Activated CD8-positive, alpha-beta T cell treated with anti-CD3 and anti-CD28 coated beads, Interleukin-2, amount 10 ng/mL, durations not matched to agents 7 days and 5 days (primary cell): ENCODE measurements around the gene ADK. TPM values are rescaled to one million over a fixed set of nuclear protein-coding genes. Genes with fewer than 3 reads are reported as not detected.

Source experiments
- ATAC-seq: fragments of 150-1000 bp; cut with Tn5 transposase; one replicate; pipeline ENCODE4 v1.10.0; 2021; ENCODE audit warnings: moderate library complexity
- CTCF ChIA-PET: fragments of 350-600 bp; sonication (Branson Sonifier 250); formaldehyde crosslinking; loops from one replicate; lab custom pipeline; 2021; ENCODE audit warnings: antibody characterized with exemption; lab: Charles Lee
- POLR2A ChIA-PET: fragments of 350-600 bp; sonication (Branson Sonifier 250); formaldehyde crosslinking; loops from one replicate; lab custom pipeline; 2021; ENCODE audit warnings: antibody characterized with exemption; lab: Charles Lee
- DNase-seq: peaks from one replicate; pipeline ENCODE4 v3.0.0-alpha.2; 2020
- H3K27ac Mint-ChIP-seq: one replicate; pipeline ENCODE4 v1.8.0; 2021; ENCODE audit warnings: mild to moderate bottlenecking, mixed read lengths
- H3K27me3 Mint-ChIP-seq: one replicate; pipeline ENCODE4 v1.8.0; 2021; ENCODE audit warnings: low read depth, mixed read lengths
- H3K36me3 Mint-ChIP-seq: one replicate; pipeline ENCODE4 v1.8.0; 2021; ENCODE audit warnings: low read depth, mixed read lengths
- H3K4me1 Mint-ChIP-seq: one replicate; pipeline ENCODE4 v1.8.0; 2021; ENCODE audit warnings: low read depth, mixed read lengths
- H3K4me3 Mint-ChIP-seq: one replicate; pipeline ENCODE4 v1.8.0; 2021; ENCODE audit warnings: mild to moderate bottlenecking, mixed read lengths
- H3K9me3 Mint-ChIP-seq: one replicate; pipeline ENCODE4 v1.8.0; 2022; ENCODE audit warnings: mixed read lengths; ENCODE audit not compliant: insufficient read depth
- total RNA-seq, 2 experiments: library from RNA; stranded (reverse); gene quantifications; one replicate each; pipeline ENCODE4 v1.2.3, GENCODE V29; 2021

ADK gene
- total RNA-seq, 2 experiments from 2014 or later, result 40.2 to 42.1 TPM

- no peak overlapping the region for H3K27ac Mint-ChIP-seq
- H3K4me3 Mint-ChIP-seq, result no peak overlapping the region
- H3K9me3 Mint-ChIP-seq, result no peaks in the 10 kb centered on the region
These were observed 534.5 kb downstream of the ADK start for GRCh38 chr10:74685564-74685963.

DNA sequence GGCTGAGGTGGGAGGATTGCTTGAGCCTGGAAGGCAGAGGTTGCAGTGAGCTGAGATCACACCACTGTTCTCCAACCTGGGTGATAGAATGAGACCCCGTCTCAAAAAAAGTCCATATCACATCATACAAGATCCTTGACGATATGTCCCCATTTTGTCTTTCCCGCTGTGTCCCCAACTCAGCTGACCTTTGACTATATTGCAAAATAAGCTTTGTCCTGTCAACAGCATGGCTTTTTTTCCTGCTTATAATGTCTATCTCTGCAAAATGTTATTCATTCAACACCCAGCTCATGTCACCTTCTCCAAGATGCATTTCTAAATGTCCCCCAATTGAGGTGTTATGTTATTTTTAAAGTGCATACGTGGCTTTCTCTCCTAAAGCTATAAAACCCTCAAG, 539.4 kb downstream of the ADK start:
- H3K27me3 Mint-ChIP-seq, result no peaks in the 10 kb centered on the region
- no peaks in the 10 kb centered on the region for H3K9me3 Mint-ChIP-seq
- no peak overlapping the region for H3K27ac Mint-ChIP-seq
- DNase-seq (no peak), ATAC-seq (no peak)
- H3K4me1 Mint-ChIP-seq, result no peaks in the 10 kb centered on the region
- H3K4me3 Mint-ChIP-seq, result no peak overlapping the region
- POLR2A ChIA-PET, result no interaction called here
- peaks cover 11% of the 10 kb centered on the region for H3K36me3 Mint-ChIP-seq
- CTCF ChIA-PET, result interaction anchor here (0.7 to 1.4 kb wide), 2 partner anchors 101 to 331 kb away, joined by 3 to 4 read pairs; no protein-coding TSS in a partner anchor

More at GRCh38 chr10:74685564-74685963, 534.5 kb downstream of the ADK start:
- POLR2A ChIA-PET, result no interaction called here
- Mint-ChIP-seq H3K36me3 (peaks cover 13% of the 10 kb centered on the region), H3K27me3 (no peaks in the 10 kb centered on the region), H3K4me1 (peaks cover 7% of the 10 kb centered on the region)
- ATAC-seq (no peak), DNase-seq (no peak)
- CTCF ChIA-PET, result interaction anchor here (0.7 kb wide), 1 partner anchor 15 kb away, joined by 3 read pairs; no protein-coding TSS in a partner anchor

- Mint-ChIP-seq H3K4me3 (no peak overlapping the region), H3K9me3 (no peaks in the 10 kb centered on the region), H3K4me1 (no peaks in the 10 kb centered on the region), H3K27me3 (no peaks in the 10 kb centered on the region), H3K27ac (no peak overlapping the region), H3K36me3 (peaks cover 11% of the 10 kb centered on the region)
- ChIA-PET CTCF (interaction anchor here (0.7 to 1.4 kb wide), 2 partner anchors 100 to 330 kb away, joined by 3 to 4 read pairs; no protein-coding TSS in a partner anchor), POLR2A (no interaction called here)
- DNase-seq (no peak), ATAC-seq (no peak)
These were observed 540.1 kb downstream of the ADK start for GRCh38 chr10:74691164-74691563.

GRCh38 chr10:74704629-74705357, 553.8 kb downstream of the ADK start:
- no peak overlapping the region for H3K4me3 Mint-ChIP-seq
- ATAC-seq, result no peak
- CTCF ChIA-PET, result no interaction called here
- no peaks in the 10 kb centered on the region for H3K4me1 Mint-ChIP-seq
- H3K9me3 Mint-ChIP-seq, result no peaks in the 10 kb centered on the region
- H3K27me3 Mint-ChIP-seq, result no peaks in the 10 kb centered on the region
- POLR2A ChIA-PET, result no interaction called here
- no peak for DNase-seq
- no peak overlapping the region for H3K27ac Mint-ChIP-seq
- peaks cover 11% of the 10 kb centered on the region for H3K36me3 Mint-ChIP-seq

- Mint-ChIP-seq H3K27ac (no peak overlapping the region), H3K4me1 (no peaks in the 10 kb centered on the region), H3K9me3 (no peaks in the 10 kb centered on the region), H3K4me3 (no peak overlapping the region), H3K36me3 (peaks cover 13% of the 10 kb centered on the region), H3K27me3 (no peaks in the 10 kb centered on the region)
- no peak for DNase-seq
- no peak for ATAC-seq
- ChIA-PET POLR2A (no interaction called here), CTCF (no interaction called here)
These were observed 554.4 kb downstream of the ADK start for GRCh38 chr10:74705358-74705980.

DNA sequence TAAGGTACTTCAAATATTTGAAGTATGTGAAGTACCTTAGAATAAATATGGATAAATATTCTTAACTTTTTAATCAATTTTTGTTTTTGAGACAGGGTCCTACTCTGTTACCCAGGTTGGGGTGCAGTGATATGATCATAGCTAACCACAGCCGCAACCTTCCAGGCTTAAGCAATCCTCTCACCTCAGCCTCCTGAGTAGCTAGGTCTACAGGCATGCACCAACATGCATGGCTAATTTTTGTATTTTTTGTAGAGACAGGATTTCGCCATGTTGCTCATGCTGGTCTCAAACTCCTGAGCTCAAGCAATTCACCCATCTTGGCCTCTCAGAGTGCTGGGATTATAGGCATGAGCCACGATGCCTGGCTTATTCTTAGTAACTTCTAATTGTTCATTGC, 555.9 kb downstream of the ADK start:
- H3K36me3 Mint-ChIP-seq, result peaks cover 17% of the 10 kb centered on the region
- no peak overlapping the region for H3K4me3 Mint-ChIP-seq
- DNase-seq, result no peak
- ChIA-PET CTCF (no interaction called here), POLR2A (interaction anchor here (0.6 kb wide), 1 partner anchor 320 kb away, joined by 3 read pairs; no protein-coding TSS in a partner anchor)
- no peaks in the 10 kb centered on the region for H3K4me1 Mint-ChIP-seq
- ATAC-seq, result no peak
- no peaks in the 10 kb centered on the region for H3K27me3 Mint-ChIP-seq
- no peak overlapping the region for H3K27ac Mint-ChIP-seq
- no peaks in the 10 kb centered on the region for H3K9me3 Mint-ChIP-seq

DNA sequence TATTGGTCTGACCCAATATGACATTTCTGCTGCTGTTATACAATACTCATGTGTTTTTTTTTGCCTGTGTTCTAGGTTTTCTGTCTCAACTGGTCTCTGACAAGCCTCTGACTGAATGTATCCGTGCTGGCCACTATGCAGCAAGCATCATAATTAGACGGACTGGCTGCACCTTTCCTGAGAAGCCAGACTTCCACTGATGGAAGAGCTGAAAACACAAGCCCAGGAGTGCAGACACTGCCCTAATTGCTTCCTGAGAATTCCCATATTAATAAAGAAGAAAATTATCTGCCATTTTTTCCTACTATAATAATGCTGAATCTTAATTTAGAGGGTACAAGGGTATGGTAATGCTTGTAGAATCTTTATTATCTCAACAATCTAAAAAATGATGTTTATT, 557.2 kb downstream of the ADK start:
- Mint-ChIP-seq H3K27ac (no peak overlapping the region), H3K9me3 (no peaks in the 10 kb centered on the region), H3K27me3 (no peaks in the 10 kb centered on the region), H3K4me1 (no peaks in the 10 kb centered on the region), H3K36me3 (peaks cover 13% of the 10 kb centered on the region), H3K4me3 (no peak overlapping the region)
- CTCF ChIA-PET, result no interaction called here
- no peak for ATAC-seq
- DNase-seq, result no peak
- POLR2A ChIA-PET, result interaction anchor here (0.6 kb wide), 2 partner anchors 55 to 790 kb away, joined by 3 read pairs; no protein-coding TSS in a partner anchor

DNA sequence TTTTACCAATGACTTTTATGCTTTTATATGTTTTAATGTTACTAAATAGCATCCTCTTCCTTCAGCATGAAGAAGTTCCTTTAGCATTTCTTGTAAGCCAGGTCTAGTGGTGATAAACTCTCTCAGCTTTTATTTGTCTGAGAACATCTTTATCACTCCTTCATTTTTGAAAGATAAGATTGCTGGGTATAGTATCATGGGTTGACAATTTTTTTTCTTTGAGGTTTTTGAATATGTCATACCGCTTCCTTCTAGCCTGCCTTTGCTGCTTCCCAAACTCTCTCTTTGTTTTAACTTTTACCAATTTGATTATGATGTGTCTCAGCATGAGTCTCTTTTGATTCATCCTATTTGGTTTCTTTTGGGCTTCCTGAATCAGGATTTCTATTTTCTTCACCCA, 567.2 kb downstream of the ADK start:
- no peak overlapping the region for H3K4me3 Mint-ChIP-seq
- no peak overlapping the region for H3K27ac Mint-ChIP-seq
- peaks cover 44% of the 10 kb centered on the region for H3K9me3 Mint-ChIP-seq
- H3K4me1 Mint-ChIP-seq, result peaks cover 15% of the 10 kb centered on the region
- CTCF ChIA-PET, result interaction anchor here (1.0 to 1.9 kb wide), 2 partner anchors 10 to 20 kb away, joined by 3 to 8 read pairs; no protein-coding TSS in a partner anchor
- peaks cover 48% of the 10 kb centered on the region for H3K36me3 Mint-ChIP-seq
- H3K27me3 Mint-ChIP-seq, result no peaks in the 10 kb centered on the region
- DNase-seq (no peak), ATAC-seq (no peak)
- POLR2A ChIA-PET, result no interaction called here

DNA sequence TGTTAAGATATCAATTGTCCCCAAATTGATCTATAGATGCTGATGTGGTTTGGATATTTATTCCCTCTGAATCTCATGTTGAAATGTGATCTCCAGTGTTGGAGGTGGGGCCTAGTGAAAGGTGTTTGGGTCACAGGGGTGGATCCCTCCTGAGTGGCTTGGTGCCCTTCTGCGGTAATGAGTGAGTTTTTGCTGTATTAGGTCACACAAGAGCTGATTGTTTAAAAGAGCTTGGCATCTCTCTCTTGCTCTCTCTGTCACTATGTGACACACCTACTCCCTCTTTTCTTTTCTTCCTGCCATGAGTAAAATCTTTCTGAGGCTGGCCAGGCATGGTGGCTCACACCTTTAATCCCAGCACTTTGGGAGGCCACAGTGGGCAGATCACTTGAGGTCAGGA, 577.2 kb downstream of the ADK start:
- ChIA-PET POLR2A (no interaction called here), CTCF (interaction anchor here (1.2 to 1.5 kb wide), 2 partner anchors 10 to 308 kb away, joined by 3 read pairs; no protein-coding TSS in a partner anchor)
- H3K27me3 Mint-ChIP-seq, result peaks cover 3% of the 10 kb centered on the region
- H3K9me3 Mint-ChIP-seq, result peaks cover 3% of the 10 kb centered on the region
- H3K27ac Mint-ChIP-seq, result no peak overlapping the region
- H3K4me1 Mint-ChIP-seq, result no peaks in the 10 kb centered on the region
- DNase-seq, result no peak
- H3K36me3 Mint-ChIP-seq, result peaks cover 9% of the 10 kb centered on the region
- no peak overlapping the region for H3K4me3 Mint-ChIP-seq
- ATAC-seq, result no peak

- DNase-seq (no peak), ATAC-seq (no peak)
- ChIA-PET POLR2A (no interaction called here), CTCF (no interaction called here)
- H3K9me3 Mint-ChIP-seq, result peaks cover 3% of the 10 kb centered on the region
- H3K4me1 Mint-ChIP-seq, result no peaks in the 10 kb centered on the region
- no peak overlapping the region for H3K27ac Mint-ChIP-seq
- H3K36me3 Mint-ChIP-seq, result peaks cover 5% of the 10 kb centered on the region
- no peak overlapping the region for H3K4me3 Mint-ChIP-seq
- no peaks in the 10 kb centered on the region for H3K27me3 Mint-ChIP-seq
These were observed 579.2 kb downstream of the ADK start for GRCh38 chr10:74730246-74730645.

- Mint-ChIP-seq H3K36me3 (peaks cover 5% of the 10 kb centered on the region), H3K4me1 (peaks cover 12% of the 10 kb centered on the region), H3K27ac (no peak overlapping the region), H3K4me3 (no peak overlapping the region), H3K27me3 (no peaks in the 10 kb centered on the region), H3K9me3 (no peaks in the 10 kb centered on the region)
- CTCF ChIA-PET, result no interaction called here
- no peak for DNase-seq
- POLR2A ChIA-PET, result no interaction called here
- ATAC-seq, result no peak
These were observed 582.6 kb downstream of the ADK start for GRCh38 chr10:74733612-74734011.

DNA sequence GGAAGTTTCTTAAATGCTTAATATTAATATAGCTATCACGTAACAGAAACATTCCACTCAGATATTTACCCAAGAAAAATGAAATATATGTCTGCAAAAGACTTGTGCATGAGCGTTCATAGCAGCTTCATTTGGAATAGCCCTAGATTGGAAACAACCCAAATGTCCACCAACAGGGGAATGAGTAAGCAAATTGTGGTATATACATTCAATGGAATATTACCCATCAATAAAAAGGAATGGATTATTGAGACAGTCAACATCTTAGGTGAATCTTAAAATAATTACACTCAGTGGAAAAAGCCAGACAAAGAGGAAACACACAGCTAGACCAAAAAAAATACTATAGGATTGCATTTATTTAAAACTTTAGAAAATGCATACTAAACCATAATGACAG, 585.0 kb downstream of the ADK start:
- no peak for DNase-seq
- ChIA-PET POLR2A (no interaction called here), CTCF (interaction anchor here (0.8 kb wide), 1 partner anchor 285 kb away, joined by 3 read pairs; no protein-coding TSS in a partner anchor)
- H3K27ac Mint-ChIP-seq, result no peak overlapping the region
- peaks cover 5% of the 10 kb centered on the region for H3K36me3 Mint-ChIP-seq
- ATAC-seq, result no peak
- H3K4me3 Mint-ChIP-seq, result no peak overlapping the region
- no peaks in the 10 kb centered on the region for H3K27me3 Mint-ChIP-seq
- no peaks in the 10 kb centered on the region for H3K9me3 Mint-ChIP-seq
- peaks cover 32% of the 10 kb centered on the region for H3K4me1 Mint-ChIP-seq
